HG03280 (cell line): ENCODE measurements around the gene CYP4A22.
"Not testable (repeated sequence)": the region's sequence is repeated elsewhere in the genome, so short reads cannot be mapped to it uniquely, and the experiment has no call there.

Experiments used
- ATAC-seq: cut with Tn5 transposase; IDR thresholded peaks from one replicate; pipeline ENCODE4 v1.9.1; 2021; ENCODE audit warnings: mild to moderate bottlenecking, moderate library complexity; ENCODE audit not compliant: unreplicated experiment

CYP4A22 gene

GRCh38 chr1:47149162-47149561 is 11.9 kb downstream of the CYP4A22 start:
- not testable (repeated sequence) for ATAC-seq

GRCh38 chr1:47156457-47156856 is 19.2 kb downstream of the CYP4A22 start:
- not testable (repeated sequence) for ATAC-seq

- not testable (repeated sequence) for ATAC-seq
Measured at GRCh38 chr1:47157957-47158356, 20.7 kb downstream of the CYP4A22 start.

DNA sequence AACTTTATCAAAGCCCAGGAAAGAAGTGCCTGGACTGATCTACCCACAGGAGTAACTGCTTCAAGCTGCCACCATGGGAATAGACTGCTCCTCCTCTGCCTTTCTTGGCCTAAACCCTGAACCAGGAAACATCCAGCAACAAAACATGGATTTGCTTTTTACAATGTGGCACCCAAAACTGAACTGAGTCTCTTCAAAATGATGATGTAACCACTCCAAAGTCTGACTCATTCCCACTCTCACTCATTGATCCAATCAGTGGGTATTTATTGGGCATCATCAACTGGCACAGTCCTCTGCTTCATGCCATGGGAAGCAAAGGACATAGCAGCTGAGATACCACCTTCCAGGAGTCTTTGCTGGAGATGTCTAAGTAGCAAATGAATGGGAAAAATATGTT is 23.5 kb downstream of the CYP4A22 start:
- no peak for ATAC-seq

DNA sequence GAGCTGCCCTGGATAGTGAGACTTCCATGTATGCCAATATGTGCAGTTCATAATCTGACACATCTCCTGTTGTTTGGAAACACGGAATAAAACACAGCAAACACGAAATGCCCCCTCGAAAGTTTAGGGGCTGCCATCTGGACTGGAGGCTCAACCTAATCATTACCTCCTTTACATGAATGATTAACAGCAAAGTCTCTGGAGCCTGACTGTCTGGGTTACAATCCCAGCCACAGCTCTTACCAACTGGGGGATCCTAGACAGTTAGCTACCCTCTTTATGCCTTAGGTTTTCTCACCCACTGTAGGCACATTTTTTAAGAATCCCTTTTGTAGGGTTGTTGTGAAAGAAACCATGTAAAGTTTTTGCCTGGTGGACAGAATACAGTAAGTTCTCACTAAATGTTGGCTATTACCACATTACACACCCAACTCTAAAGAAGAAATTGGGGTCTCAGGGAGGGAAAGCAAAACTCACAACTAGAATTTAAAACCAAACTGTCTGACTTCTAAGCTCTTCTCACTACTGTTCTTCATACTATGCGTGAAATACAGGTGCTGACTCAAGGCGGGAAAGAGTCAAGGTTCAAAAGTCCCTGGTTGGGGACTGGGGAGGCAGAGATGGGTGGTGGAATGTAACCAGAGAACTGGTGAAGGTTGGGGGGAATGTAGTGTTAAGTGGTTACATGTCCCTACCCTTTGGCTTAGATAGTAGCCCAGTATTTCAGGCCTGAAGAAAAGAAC is 24.2 kb downstream of the CYP4A22 start:
- no peak for ATAC-seq

DNA sequence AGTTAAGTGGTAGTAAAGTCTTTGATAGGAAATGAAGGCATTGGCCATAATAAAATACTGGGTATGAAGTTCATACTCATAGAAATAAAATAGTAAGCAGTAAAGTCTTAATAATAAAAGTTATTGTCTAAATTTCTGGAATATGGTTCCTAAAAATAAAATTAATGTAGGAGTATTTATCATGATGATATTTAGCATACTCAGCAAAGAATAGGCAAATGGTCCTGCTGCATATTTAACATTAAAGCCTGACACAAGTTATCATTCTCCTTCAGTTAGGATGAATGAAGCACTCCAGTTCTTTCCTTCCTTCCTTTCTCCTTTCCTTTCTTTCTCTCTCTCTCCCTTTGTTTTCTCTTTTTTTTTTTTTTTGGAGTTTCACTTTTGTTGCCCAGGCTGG is 27.3 kb downstream of the CYP4A22 start:
- ATAC-seq, result no peak

- ATAC-seq, result no peak
Measured at GRCh38 chr1:47172782-47173181, 35.5 kb downstream of the CYP4A22 start.

- ATAC-seq, result no peak
Measured at GRCh38 chr1:47174656-47175020, 37.4 kb downstream of the CYP4A22 start.

- ATAC-seq, result peak; percentile 45
Measured at GRCh38 chr1:47175227-47175934, 38.1 kb downstream of the CYP4A22 start.

DNA sequence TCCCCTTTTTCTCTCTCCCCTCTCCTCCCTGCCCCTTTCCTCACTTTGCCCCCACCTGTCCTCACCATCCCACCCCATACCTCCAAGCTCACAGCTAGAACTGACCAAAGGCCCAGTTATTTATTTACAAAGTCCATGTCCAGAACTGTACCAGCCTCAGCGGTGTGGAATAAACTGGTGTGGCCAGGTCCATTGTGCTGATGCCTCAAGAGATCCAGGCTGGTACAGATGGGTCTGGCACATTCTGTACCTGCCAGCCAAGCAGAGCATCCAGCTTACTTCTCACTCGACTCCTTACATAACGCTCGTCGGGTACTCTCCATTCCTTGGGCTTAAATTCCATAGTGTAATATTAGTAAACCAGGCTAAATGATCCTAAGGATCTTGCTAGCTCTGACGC is 40.8 kb downstream of the CYP4A22 start:
- ATAC-seq, result no peak

DNA sequence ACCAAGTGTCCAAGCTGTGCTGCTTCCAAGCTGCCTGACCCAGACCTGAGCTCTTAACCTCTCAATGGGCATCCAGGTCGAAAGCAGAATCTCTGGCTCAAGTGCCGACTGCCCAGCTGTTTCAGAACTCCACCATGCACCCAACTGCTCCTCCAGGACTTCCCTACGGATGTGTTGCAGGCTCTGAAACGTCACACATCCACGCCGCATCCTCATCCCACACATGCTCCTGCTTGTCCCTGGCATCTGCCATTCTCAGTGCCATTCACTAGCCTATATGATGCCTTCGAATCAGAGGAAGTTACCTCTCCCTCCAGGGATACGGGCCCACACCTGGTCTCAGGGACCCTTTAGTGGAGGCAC is 41.4 kb downstream of the CYP4A22 start:
- ATAC-seq, result no peak

DNA sequence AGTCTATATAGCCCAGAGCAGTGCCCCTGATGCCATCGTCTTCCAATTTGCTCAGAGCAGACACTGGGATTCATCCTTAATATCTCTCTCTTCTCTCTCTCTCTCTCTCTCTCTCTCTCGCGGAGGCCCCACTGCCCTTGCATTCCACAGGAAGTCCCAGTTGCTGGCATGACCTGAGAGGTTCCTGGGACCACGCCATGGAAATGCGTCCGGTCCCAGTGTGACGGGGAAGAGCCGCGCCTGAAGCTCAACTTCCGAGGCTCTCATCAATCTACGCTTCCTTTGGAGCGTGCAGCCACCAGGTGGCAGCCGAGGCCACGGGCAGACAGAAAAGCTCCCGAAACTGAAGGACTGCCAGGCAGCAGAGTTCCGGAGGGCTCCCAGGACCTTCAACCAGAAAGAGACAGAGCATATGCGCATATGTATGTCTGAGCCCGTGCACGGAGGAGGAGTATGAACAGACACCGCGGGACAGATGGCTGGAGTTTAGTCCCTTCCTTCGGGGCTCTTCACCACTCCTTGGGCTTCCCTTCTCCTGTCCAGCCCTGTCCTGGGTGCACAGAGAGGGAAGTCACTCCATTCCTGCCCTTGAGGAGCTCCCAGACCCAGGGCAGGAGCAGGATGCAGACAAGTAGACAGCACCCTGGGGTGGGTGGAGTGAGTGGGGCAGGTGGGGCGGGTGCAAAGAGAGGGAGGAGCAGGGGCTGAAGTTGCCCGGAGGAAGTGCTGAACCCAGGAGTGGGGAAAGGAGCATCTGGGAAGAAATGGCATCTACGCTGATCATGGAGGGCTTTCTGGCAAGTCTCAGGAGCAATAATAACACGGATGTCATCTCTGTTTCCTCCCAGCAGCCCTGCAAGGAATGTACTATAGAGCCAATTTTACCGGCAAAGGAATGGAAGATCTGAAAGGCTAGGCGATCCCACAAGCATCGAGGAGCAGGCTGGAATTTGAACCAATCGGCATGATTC is 42.1 kb downstream of the CYP4A22 start:
- peak; percentile 84 for ATAC-seq

DNA sequence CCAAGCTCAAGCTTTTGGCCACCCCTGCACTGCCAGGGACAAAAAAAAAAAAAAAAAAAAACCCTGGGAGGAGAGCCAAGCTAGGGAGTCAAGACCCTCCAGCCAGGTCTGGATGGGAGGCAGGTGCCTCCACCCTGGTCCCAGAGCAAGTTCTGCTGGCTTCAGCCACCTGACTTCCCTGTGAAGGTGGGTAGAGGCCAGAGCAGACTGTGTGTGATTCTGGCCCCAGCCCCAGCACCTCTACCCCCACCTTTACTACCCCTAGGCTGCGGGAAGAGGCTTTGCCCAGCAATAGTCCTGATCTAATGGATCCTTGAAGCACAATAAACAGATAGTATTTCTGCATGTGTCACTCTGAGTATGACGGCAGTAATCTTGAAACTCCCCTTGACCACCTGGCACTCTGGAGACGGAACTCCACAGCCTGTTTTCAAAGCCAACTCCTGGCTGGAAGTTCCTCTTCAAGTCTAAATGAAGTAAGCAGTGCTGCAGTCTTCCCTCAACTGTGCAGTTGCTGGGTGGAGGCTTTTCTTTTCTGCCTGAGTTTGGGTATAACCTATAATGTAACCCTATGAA is 42.8 kb downstream of the CYP4A22 start:
- no peak for ATAC-seq

GRCh38 chr1:47180603-47181094 is 43.4 kb downstream of the CYP4A22 start:
- ATAC-seq, result no peak

DNA sequence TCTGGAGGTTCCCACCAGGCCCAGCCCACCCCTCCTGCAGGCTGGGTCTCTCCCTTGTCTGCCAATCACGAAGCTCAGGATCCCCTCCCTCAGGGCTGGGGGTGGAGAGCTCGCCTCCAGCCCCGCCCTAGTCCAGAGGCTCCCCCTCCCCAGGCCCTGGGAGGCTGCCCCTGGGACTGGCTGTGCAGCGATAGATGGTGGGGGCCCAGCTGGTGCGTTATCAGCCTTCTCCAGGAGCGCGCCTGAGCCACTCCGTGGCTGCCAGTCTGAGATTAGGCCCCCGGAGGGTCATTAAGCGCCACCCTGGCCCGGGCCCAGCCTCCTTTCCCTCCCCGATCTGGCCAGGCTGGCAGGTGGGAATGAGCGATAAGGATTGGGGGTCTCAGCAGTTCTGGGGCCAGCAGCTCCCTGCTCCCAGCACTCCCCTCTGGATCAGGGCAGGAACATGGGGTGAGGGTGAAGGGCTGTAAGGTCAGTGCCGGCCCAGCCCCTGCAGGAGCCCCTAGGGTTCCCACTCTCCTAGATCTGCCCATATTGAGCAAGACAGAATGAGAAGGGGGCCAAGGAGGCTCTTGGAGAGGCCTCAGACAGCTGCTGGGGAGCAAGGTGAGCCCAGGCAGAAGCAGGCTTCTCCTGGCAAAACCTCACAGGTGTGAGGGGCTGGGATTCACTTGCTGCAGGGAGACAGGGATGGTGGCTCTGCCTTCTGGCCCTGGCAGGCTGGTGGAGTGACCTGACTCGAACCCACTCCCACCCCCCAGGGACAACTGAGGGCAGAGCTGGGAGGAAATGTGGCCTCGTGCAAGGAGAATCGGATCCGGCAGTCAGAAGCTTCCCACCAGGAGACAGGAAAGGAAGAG is 44.1 kb downstream of the CYP4A22 start:
- no peak for ATAC-seq

DNA sequence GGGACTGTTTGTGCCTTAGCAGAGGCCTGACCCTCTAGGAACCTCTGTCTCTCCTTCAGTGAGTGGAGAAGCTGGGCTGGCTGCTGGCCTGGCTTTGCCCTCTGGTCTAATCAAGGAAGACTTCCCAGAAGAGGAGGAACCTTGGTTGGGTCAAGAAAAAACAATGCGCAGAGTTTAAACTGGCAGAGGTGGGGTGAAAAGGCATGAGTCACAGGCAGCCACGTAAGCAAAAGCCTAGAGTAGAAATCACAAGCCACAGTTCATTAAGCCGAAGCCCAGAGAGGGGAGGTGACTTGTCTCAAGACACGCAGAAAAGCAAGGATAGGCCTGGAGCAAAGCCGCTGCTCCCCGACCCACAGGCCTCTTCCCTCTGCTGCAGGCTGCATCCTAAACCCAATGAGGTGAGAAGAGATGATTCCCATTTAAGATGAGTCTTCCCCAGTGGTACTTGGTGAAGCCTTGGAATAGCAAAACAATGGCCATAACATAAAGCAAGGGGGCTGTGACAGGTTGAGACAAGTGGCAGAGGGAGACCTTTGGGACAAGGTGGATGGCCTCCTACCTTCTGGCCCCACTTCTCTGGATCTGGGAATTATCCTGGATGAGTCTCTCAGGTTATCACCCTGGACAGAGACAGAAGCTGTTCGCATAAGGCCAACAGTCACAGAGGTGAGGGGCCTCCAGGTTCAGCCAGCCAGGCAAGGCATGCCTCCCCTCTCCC is 44.9 kb downstream of the CYP4A22 start:
- ATAC-seq, result no peak

DNA sequence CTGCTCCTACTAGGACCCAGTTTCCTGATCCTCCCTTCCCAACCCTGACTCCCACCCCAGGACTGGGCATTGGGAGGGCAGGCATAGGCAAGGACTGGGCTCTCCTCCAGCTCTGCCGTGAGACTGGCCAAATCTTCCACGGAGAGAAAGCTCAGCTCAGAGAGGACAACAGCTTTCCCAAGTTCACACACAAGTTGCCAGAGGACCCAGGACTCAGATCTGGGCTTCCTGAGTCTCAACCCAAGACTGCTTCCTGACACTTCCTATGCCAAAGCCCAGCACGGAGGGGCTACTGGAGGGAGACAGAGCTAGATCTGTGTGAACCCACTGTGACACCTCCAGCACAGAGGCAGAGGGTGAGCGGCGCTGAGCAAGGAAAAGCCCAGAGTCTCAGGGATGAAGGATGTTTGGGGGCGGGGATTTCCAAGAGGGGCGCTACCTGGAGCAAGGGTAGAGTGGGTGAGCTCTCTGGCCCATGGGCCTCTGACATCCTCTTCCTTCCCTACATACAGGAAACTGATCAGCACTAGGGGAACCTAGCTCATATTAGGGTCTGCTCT is 45.5 kb downstream of the CYP4A22 start:
- ATAC-seq, result no peak

GRCh38 chr1:47183308-47184089 is 46.3 kb downstream of the CYP4A22 start:
- ATAC-seq, result no peak
